Trophoblast cell (in vitro differentiated cells and primary cell): ENCODE measurements around the gene GPR139.

Experiments
- DNase-seq, 2 donors: peaks; one replicate each; pipeline ENCODE4 v3.0.0-alpha.2; 2016
- H2AFZ ChIP-seq: 2 replicates; pipeline ENCODE4 v1.6.1; 2013; ENCODE audit warnings: low read length, moderate library complexity, mild to moderate bottlenecking; ENCODE audit not compliant: insufficient read depth, poor library complexity
- H2AK5ac ChIP-seq: 2 replicates; pipeline ENCODE4 v1.6.1; 2013; ENCODE audit warnings: mild to moderate bottlenecking, low read length
- H2BK120ac ChIP-seq: 2 replicates; pipeline ENCODE4 v1.6.1; 2013; ENCODE audit warnings: low read length, mild to moderate bottlenecking, moderate library complexity; ENCODE audit not compliant: insufficient read depth, poor library complexity
- H2BK12ac ChIP-seq: 2 replicates; pipeline ENCODE4 v1.6.1; 2013; ENCODE audit warnings: mild to moderate bottlenecking, low read length, moderate library complexity
- H2BK5ac ChIP-seq: 2 replicates; pipeline ENCODE4 v1.6.1; 2013; ENCODE audit warnings: low read length, low read depth, moderate library complexity, mild to moderate bottlenecking; ENCODE audit not compliant: poor library complexity
- H3K14ac ChIP-seq: 2 replicates; pipeline ENCODE4 v1.6.1; 2013; ENCODE audit warnings: mild to moderate bottlenecking, low read length
- H3K18ac ChIP-seq: 2 replicates; pipeline ENCODE4 v1.6.1; 2013; ENCODE audit warnings: mild to moderate bottlenecking, low read length
- H3K23ac ChIP-seq: 2 replicates; pipeline ENCODE4 v1.6.1; 2013; ENCODE audit warnings: low read length
- H3K27ac ChIP-seq: 2 replicates; pipeline ENCODE4 v1.5.1; 2013; ENCODE audit warnings: low read depth, mild to moderate bottlenecking, inconsistent platforms, low read length, moderate library complexity
- H3K27me3 ChIP-seq: 2 replicates; pipeline ENCODE4 v1.6.1; 2013; ENCODE audit warnings: inconsistent platforms, mild to moderate bottlenecking, low read length, moderate library complexity; ENCODE audit not compliant: insufficient read depth
- H3K36me3 ChIP-seq, 2 experiments: 1 replicate in 1 of 2; 2 replicates in 1 of 2; pipeline ENCODE4 v1.6.1; 2013; ENCODE audit warnings: low read length in 2 of 2, mild to moderate bottlenecking in 2 of 2, moderate library complexity in 1 of 2; ENCODE audit not compliant: insufficient read depth in 2 of 2, control insufficient read depth in 1 of 2
- H3K4ac ChIP-seq: 2 replicates; pipeline ENCODE4 v1.6.1; 2013; ENCODE audit warnings: low read depth, mild to moderate bottlenecking, low read length, moderate library complexity
- H3K4me1 ChIP-seq, 2 experiments: 1 replicate in 1 of 2; 2 replicates in 1 of 2; pipeline ENCODE4 v1.6.1; 2013; ENCODE audit warnings: low read length in 2 of 2, mild to moderate bottlenecking in 2 of 2, moderate library complexity in 1 of 2; ENCODE audit not compliant: insufficient read depth in 2 of 2, control insufficient read depth in 1 of 2
- H3K4me2 ChIP-seq: 2 replicates; pipeline ENCODE4 v1.6.1; 2013; ENCODE audit warnings: inconsistent platforms, mild to moderate bottlenecking, low read length, moderate library complexity
- H3K4me3 ChIP-seq: 2 replicates; pipeline ENCODE4 v1.5.1; 2013; ENCODE audit warnings: mild to moderate bottlenecking, low read depth, low read length, inconsistent platforms
- H3K79me1 ChIP-seq: one replicate; pipeline ENCODE4 v1.6.1; 2013; ENCODE audit warnings: low read length
- H3K79me2 ChIP-seq: 2 replicates; pipeline ENCODE4 v1.6.1; 2013; ENCODE audit warnings: low read length, mild to moderate bottlenecking; ENCODE audit not compliant: control insufficient read depth, insufficient read depth, poor library complexity
- H3K9ac ChIP-seq: 2 replicates; pipeline ENCODE4 v1.6.1; 2013; ENCODE audit warnings: mild to moderate bottlenecking, low read length
- H3K9me3 ChIP-seq: 2 replicates; pipeline ENCODE4 v1.6.1; 2013; ENCODE audit warnings: low read depth, mild to moderate bottlenecking, control low read depth, inconsistent platforms, low read length; ENCODE audit not compliant: insufficient read depth
- H4K12ac ChIP-seq: 2 replicates; pipeline ENCODE4 v1.6.1; 2013; ENCODE audit warnings: low read depth, mild to moderate bottlenecking, low read length, moderate library complexity
- H4K8ac ChIP-seq: 2 replicates; pipeline ENCODE4 v1.6.1; 2013; ENCODE audit warnings: low read depth, mild to moderate bottlenecking, low read length, moderate library complexity
- H4K91ac ChIP-seq: one replicate; pipeline ENCODE4 v1.6.1; 2013; ENCODE audit warnings: low read depth, mild to moderate bottlenecking, low read length, moderate library complexity
- WGBS: extraction: QIAGEN DNeasy Blood & Tissue Kit; methylation state at CpG from one replicate; pipeline ENCODE4 v1.1.7; 2013; ENCODE audit warnings: missing lambda C conversion rate; ENCODE audit not compliant: insufficient read length, insufficient coverage; ENCODE audit errors: extremely low coverage; 5-methylcytosine and 5-hydroxymethylcytosine counted together

Gene GPR139

DNA sequence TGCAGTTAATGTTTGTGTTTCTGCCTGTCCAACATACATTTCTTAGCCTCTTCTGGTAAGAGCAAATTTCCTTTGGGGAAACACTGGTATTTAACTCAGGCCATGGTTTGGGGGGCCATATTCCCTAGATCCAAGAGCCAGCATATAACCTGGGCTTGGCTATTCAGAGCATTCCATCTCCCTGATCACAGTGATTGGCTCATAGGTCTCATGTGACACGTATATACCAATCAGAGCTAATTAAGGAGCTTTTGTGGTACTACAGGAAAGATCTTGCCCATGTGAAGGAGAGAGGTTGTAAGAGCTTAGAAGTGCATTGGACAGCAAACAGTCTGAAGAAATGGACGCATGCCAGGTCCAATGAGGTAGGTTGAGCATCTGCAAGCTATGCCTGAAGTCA, 33.4 kb upstream of the GPR139 start:
- H2BK12ac ChIP-seq, result no peak overlapping the region
- no peak overlapping the region for H3K23ac ChIP-seq
- no peak overlapping the region for H2BK120ac ChIP-seq
- no peak overlapping the region for H3K4me2 ChIP-seq
- no peaks in the 10 kb centered on the region for H3K27me3 ChIP-seq
- WGBS, result no CpG with 5 or more reads among the region's 2 CpGs
- no peak overlapping the region for H4K91ac ChIP-seq
- H3K4ac ChIP-seq, result no peak overlapping the region
- no peak overlapping the region for H3K14ac ChIP-seq
- no peaks in the 10 kb centered on the region for H3K79me2 ChIP-seq
- no peak overlapping the region for H4K8ac ChIP-seq
- no peak for DNase-seq
- no peak overlapping the region for H2BK5ac ChIP-seq
- H3K27ac ChIP-seq, result no peak overlapping the region
- H2AK5ac ChIP-seq, result no peak overlapping the region
- H3K4me1 ChIP-seq, result no peaks in the 10 kb centered on the region
- no peaks in the 10 kb centered on the region for H3K79me1 ChIP-seq
- H3K18ac ChIP-seq, result no peak overlapping the region
- no peaks in the 10 kb centered on the region for H3K9me3 ChIP-seq
- H4K12ac ChIP-seq, result no peak overlapping the region
- no peak overlapping the region for H2AFZ ChIP-seq
- no peak overlapping the region for H3K4me3 ChIP-seq
- H3K9ac ChIP-seq, result no peak overlapping the region
- H3K36me3 ChIP-seq, result no peaks in the 10 kb centered on the region

DNA sequence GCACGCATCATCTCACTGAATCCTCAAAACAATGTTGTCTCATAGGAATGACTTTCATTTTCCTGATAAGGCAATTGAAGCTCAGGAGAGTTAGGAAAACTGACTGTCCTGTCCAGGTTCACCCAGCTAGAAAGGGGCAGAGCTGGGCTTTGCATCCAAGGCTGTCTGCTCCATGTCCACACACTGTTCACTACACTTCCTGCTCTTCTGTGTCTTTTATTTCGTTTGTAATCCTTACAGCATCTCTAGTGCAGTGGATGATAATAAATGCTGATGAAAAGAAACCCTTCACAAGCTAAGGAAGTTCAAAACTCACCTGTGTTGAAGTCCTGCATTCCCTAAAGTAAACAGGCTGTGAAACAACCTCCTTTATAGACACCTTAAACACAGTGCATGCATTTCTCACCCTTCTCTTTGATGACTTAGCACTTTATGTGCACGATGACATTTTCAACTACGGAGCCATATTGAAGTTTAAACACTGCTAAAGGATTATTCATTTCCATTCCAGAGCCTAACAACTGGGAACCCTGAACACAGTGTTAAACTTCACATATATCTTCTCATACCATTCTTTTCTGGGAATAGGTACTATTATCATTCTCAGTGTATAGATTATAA, 31.0 kb upstream of the GPR139 start:
- H3K4me2 ChIP-seq, result no peak overlapping the region
- H3K23ac ChIP-seq, result no peak overlapping the region
- H3K36me3 ChIP-seq, result no peaks in the 10 kb centered on the region
- H2AFZ ChIP-seq, result no peak overlapping the region
- DNase-seq, result no peak
- H4K8ac ChIP-seq, result no peak overlapping the region
- H3K9me3 ChIP-seq, result no peaks in the 10 kb centered on the region
- H3K27me3 ChIP-seq, result no peaks in the 10 kb centered on the region
- H2AK5ac ChIP-seq, result no peak overlapping the region
- no peak overlapping the region for H4K12ac ChIP-seq
- H3K4ac ChIP-seq, result no peak overlapping the region
- no peak overlapping the region for H3K27ac ChIP-seq
- no peak overlapping the region for H3K9ac ChIP-seq
- H2BK5ac ChIP-seq, result no peak overlapping the region
- H2BK12ac ChIP-seq, result no peak overlapping the region
- no peak overlapping the region for H3K4me3 ChIP-seq
- H3K14ac ChIP-seq, result no peak overlapping the region
- H3K4me1 ChIP-seq, result no peaks in the 10 kb centered on the region
- no peak overlapping the region for H2BK120ac ChIP-seq
- WGBS, result no CpG with 5 or more reads among the region's 4 CpGs
- no peaks in the 10 kb centered on the region for H3K79me1 ChIP-seq
- H4K91ac ChIP-seq, result no peak overlapping the region
- H3K79me2 ChIP-seq, result no peaks in the 10 kb centered on the region
- H3K18ac ChIP-seq, result no peak overlapping the region

DNA sequence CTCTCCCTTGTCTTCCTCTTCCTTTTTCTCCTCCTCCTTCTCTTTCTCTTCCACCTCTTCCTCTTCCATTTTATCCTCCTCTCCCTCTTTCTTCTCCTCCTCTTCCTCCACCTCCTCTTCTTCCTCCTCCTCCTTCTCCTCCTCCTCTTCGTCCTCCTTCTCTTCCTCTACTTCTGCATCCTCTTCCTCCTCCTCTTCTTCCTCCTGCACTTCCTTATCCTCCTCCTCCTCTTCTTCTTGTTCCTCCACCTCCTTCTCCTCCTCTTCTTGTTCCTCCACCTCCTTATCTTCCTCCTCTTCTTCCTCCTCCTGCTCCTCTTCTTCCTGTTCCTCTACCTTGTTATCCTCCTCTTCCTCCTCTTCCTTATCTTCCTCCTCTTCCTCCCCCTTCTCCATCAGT, 28.8 kb upstream of the GPR139 start:
- Histone ChIP-seq H3K9ac (no peak overlapping the region), H4K91ac (no peak overlapping the region), H3K27me3 (no peaks in the 10 kb centered on the region), H3K4ac (no peak overlapping the region), H3K23ac (no peak overlapping the region), H3K27ac (no peak overlapping the region), H3K36me3 (no peaks in the 10 kb centered on the region), H2BK5ac (no peak overlapping the region), H2BK120ac (no peak overlapping the region), H3K14ac (no peak overlapping the region), H3K4me1 (no peaks in the 10 kb centered on the region), H4K8ac (no peak overlapping the region), H2BK12ac (no peak overlapping the region), H3K4me3 (no peak overlapping the region), H2AFZ (no peak overlapping the region), H3K79me2 (no peaks in the 10 kb centered on the region), H4K12ac (no peak overlapping the region), H3K18ac (no peak overlapping the region), H3K79me1 (no peaks in the 10 kb centered on the region), H2AK5ac (no peak overlapping the region), H3K9me3 (no peaks in the 10 kb centered on the region), H3K4me2 (no peak overlapping the region)
- WGBS, result no CpG with 5 or more reads among the region's 1 CpG
- no peak for DNase-seq

DNA sequence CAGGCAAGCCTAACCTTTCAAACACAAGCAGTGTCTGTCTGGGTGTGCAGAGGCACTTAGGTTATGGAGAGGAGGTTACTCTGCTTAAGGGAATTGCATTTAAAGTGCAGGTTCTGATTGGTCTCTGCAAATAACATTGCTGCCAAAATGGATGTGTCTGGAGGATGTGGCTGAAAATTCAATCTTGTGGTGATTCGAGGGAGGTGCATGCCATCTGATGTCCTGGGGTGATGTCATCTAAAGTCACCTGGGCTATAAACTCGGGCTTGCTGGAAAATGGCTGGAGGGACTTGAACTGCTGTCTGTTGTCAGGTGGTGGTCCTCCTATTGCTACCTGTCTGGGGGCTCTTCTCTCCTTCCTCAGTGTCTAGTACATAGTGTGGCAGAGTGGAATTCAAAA, 28.3 kb upstream of the GPR139 start:
- H2BK5ac ChIP-seq, result no peak overlapping the region
- WGBS, result no CpG with 5 or more reads among the region's 2 CpGs
- no peak overlapping the region for H2BK12ac ChIP-seq
- H3K9ac ChIP-seq, result no peak overlapping the region
- H2AFZ ChIP-seq, result no peak overlapping the region
- no peak overlapping the region for H4K8ac ChIP-seq
- H3K4me1 ChIP-seq, result no peaks in the 10 kb centered on the region
- no peaks in the 10 kb centered on the region for H3K36me3 ChIP-seq
- H4K91ac ChIP-seq, result no peak overlapping the region
- H3K9me3 ChIP-seq, result no peaks in the 10 kb centered on the region
- H2AK5ac ChIP-seq, result no peak overlapping the region
- H3K79me2 ChIP-seq, result no peaks in the 10 kb centered on the region
- no peak overlapping the region for H3K23ac ChIP-seq
- no peaks in the 10 kb centered on the region for H3K27me3 ChIP-seq
- DNase-seq, result no peak
- H3K27ac ChIP-seq, result no peak overlapping the region
- H3K4me3 ChIP-seq, result no peak overlapping the region
- no peak overlapping the region for H3K14ac ChIP-seq
- H3K4me2 ChIP-seq, result no peak overlapping the region
- H3K79me1 ChIP-seq, result no peaks in the 10 kb centered on the region
- H2BK120ac ChIP-seq, result no peak overlapping the region
- H3K4ac ChIP-seq, result no peak overlapping the region
- no peak overlapping the region for H3K18ac ChIP-seq
- no peak overlapping the region for H4K12ac ChIP-seq
